Caco-2 (cell line): Measurements from ENCODE around the gene CCDC60. TPM values are rescaled to one million over a fixed set of nuclear protein-coding genes. Genes with fewer than 3 reads are reported as not detected.

Experiments used
- BruUV-seq: library from RNA; stranded (reverse); fragments of 400-500 nt; replicated peaks from 2 replicates; lab custom pipeline; 2021; lab: Mats Ljungman, UMichigan
- CTCF ChIA-PET: fragments of 300-600 bp; sonication (Branson Sonifier 250); formaldehyde crosslinking; loops from one replicate; lab custom pipeline; 2022; ENCODE audit warnings: antibody characterized with exemption; lab: Charles Lee
- POLR2A ChIA-PET: fragments of 300-600 bp; sonication (Branson Sonifier 250); formaldehyde crosslinking; loops from one replicate; lab custom pipeline; 2022; ENCODE audit warnings: antibody characterized with exemption; lab: Charles Lee
- DNase-seq, 2 experiments: peaks; one replicate each; pipeline versions ENCODE4 v3.0.0 to v3.0.0-alpha.2; 2020 to 2022
- H3K27me3 ChIP-seq: replicated peaks from 2 replicates; pipeline ENCODE4 v1.6.0; 2011; ENCODE audit warnings: low read length; ENCODE audit not compliant: control insufficient read depth, insufficient read depth
- H3K36me3 ChIP-seq: 2 replicates; pipeline ENCODE4 v1.5.1; 2011; ENCODE audit warnings: low read length; ENCODE audit not compliant: control insufficient read depth, insufficient read depth
- H3K4me1 ChIP-seq: fragments of 250-450 bp; sonication (Bioruptor Pico); 2 replicates; pipeline ENCODE4 v1.5.1; 2020; ENCODE audit warnings: mild to moderate bottlenecking
- H3K4me3 ChIP-seq: 2 replicates; pipeline ENCODE4 v1.5.1; 2011; ENCODE audit warnings: low read depth, mild to moderate bottlenecking, control low read depth, low read length
- H3K9me3 ChIP-seq: fragments of 250-450 bp; sonication (Bioruptor Pico); 2 replicates; pipeline ENCODE4 v1.5.1; 2020; ENCODE audit warnings: mild to moderate bottlenecking, moderate library complexity
- H3K27ac Mint-ChIP-seq: one replicate; pipeline ENCODE4 v1.8.0; 2022; ENCODE audit warnings: mixed read lengths; ENCODE audit not compliant: unreplicated experiment
- H3K27me3 Mint-ChIP-seq: one replicate; pipeline ENCODE4 v1.8.0; 2022; ENCODE audit warnings: mixed read lengths; ENCODE audit not compliant: insufficient read depth, unreplicated experiment
- H3K36me3 Mint-ChIP-seq: one replicate; pipeline ENCODE4 v1.8.0; 2022; ENCODE audit warnings: mild to moderate bottlenecking, mixed read lengths; ENCODE audit not compliant: insufficient read depth, unreplicated experiment
- H3K4me1 Mint-ChIP-seq: one replicate; pipeline ENCODE4 v1.8.0; 2022; ENCODE audit warnings: low read depth, mixed read lengths; ENCODE audit not compliant: unreplicated experiment
- H3K4me3 Mint-ChIP-seq: one replicate; pipeline ENCODE4 v1.8.0; 2022; ENCODE audit warnings: mild to moderate bottlenecking, moderate library complexity, mixed read lengths; ENCODE audit not compliant: unreplicated experiment
- H3K9me3 Mint-ChIP-seq: one replicate; pipeline ENCODE4 v1.8.0; 2022; ENCODE audit warnings: mixed read lengths; ENCODE audit not compliant: unreplicated experiment
- intact Hi-C: fragments of 100-400 bp; cut with micrococcal nuclease; formaldehyde crosslinking; loops from one replicate; pipeline ENCODE4 v1.10.0; 2022; ENCODE audit not compliant: unreplicated experiment
- total RNA-seq: library from RNA; stranded (reverse); gene quantifications from 2 replicates; pipeline ENCODE4 v1.2.3, GENCODE V29; 2022
- TF ChIP-seq, protein P1 (sequence below), 2 experiments: fragments of 200-600 bp in 1 of 2; IDR thresholded peaks; 1 replicate in 1 of 2; 2 replicates in 1 of 2; pipeline versions ENCODE4 v1.5.1 to v1.8.0; 2011 to 2022; ENCODE audit warnings: antibody characterized with exemption in 1 of 2, control low read depth in 1 of 2, inconsistent platforms in 1 of 2, low read depth in 1 of 2, low read length in 1 of 2, mild to moderate bottlenecking in 1 of 2, moderate library complexity in 1 of 2; ENCODE audit not compliant: insufficient read depth in 1 of 2, severe bottlenecking in 1 of 2, unreplicated experiment in 1 of 2

Gene CCDC60
- total RNA-seq, 1 experiment from 2014 or later = not detected

DNA sequence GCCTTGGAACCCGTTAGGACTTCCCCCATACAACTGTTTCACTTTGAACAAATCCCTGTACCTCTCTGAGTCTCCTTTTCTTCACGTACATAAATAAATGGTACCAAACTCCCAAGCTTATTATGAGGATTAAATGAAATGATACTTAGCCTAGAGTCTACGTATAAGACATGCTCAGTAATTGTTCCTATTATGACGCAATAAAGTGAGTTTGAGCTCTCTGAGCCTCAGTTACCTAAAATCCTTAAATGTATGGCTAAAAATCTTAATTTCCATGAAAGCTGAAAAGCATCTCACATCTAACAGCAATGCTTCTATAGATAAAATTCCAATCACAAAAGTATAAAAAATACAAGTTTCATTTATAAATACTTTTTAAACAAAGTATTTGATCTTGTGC, 141.1 kb downstream of the CCDC60 start:
- BruUV-seq = no TSS peak
- no peak overlapping the region for H3K4me3 ChIP-seq
- no peaks in the 10 kb centered on the region for H3K4me1 Mint-ChIP-seq
- ChIA-PET POLR2A (no interaction called here), CTCF (no interaction called here)
- H3K27me3 ChIP-seq = no peaks in the 10 kb centered on the region
- intact Hi-C loops = no loop called here
- no peaks in the 10 kb centered on the region for H3K36me3 ChIP-seq
- no peaks in the 10 kb centered on the region for H3K36me3 Mint-ChIP-seq
- no peak overlapping the region for H3K4me3 Mint-ChIP-seq
- peaks cover 17% of the 10 kb centered on the region for H3K27me3 Mint-ChIP-seq
- no peaks in the 10 kb centered on the region for H3K4me1 ChIP-seq
- peaks cover 20% of the 10 kb centered on the region for H3K9me3 Mint-ChIP-seq
- TF ChIP-seq, protein P1, sequence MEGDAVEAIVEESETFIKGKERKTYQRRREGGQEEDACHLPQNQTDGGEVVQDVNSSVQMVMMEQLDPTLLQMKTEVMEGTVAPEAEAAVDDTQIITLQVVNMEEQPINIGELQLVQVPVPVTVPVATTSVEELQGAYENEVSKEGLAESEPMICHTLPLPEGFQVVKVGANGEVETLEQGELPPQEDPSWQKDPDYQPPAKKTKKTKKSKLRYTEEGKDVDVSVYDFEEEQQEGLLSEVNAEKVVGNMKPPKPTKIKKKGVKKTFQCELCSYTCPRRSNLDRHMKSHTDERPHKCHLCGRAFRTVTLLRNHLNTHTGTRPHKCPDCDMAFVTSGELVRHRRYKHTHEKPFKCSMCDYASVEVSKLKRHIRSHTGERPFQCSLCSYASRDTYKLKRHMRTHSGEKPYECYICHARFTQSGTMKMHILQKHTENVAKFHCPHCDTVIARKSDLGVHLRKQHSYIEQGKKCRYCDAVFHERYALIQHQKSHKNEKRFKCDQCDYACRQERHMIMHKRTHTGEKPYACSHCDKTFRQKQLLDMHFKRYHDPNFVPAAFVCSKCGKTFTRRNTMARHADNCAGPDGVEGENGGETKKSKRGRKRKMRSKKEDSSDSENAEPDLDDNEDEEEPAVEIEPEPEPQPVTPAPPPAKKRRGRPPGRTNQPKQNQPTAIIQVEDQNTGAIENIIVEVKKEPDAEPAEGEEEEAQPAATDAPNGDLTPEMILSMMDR (IDR thresholded peaks at IDR 0.05; ENCODE audit: insufficient read depth in 1 of 2, low read depth in 1 of 2, low read length in 1 of 2, severe bottlenecking in 1 of 2, unreplicated experiment in 1 of 2) = no peak
- no peaks in the 10 kb centered on the region for H3K9me3 ChIP-seq
- no peak overlapping the region for H3K27ac Mint-ChIP-seq
- no peak for DNase-seq

DNA sequence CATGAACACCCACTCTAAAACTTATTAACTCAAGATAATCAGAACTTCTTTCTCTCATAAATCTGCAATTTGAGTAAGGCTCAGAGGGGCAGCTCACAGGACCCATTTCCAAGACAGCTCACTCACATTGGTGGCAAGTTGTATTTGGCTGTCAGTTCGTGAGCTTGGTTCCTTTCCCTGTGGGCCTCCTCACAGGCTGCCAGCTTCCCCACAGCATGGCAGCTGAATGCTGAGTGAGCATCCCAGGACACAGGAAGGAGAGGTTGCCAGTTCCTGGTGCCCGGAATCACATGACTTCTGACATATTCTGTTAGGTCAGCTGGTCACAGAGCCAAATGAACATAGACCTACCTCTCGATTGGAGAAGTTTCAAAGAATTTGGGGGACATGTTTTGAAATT, 142.4 kb downstream of the CCDC60 start:
- no TSS peak for BruUV-seq
- no peaks in the 10 kb centered on the region for H3K36me3 Mint-ChIP-seq
- H3K9me3 Mint-ChIP-seq = peaks cover 20% of the 10 kb centered on the region
- Histone ChIP-seq H3K27me3 (no peaks in the 10 kb centered on the region), H3K36me3 (no peaks in the 10 kb centered on the region), H3K4me3 (no peak overlapping the region), H3K4me1 (no peaks in the 10 kb centered on the region), H3K9me3 (no peaks in the 10 kb centered on the region)
- H3K4me1 Mint-ChIP-seq = no peaks in the 10 kb centered on the region
- POLR2A ChIA-PET = no interaction called here
- TF ChIP-seq, protein P1 (IDR thresholded peaks at IDR 0.05; ENCODE audit: insufficient read depth in 1 of 2, low read depth in 1 of 2, low read length in 1 of 2, severe bottlenecking in 1 of 2, unreplicated experiment in 1 of 2) = no peak
- CTCF ChIA-PET = interaction anchor here (0.6 kb wide), 1 partner anchor 440 kb away, joined by 3 read pairs; no protein-coding TSS in a partner anchor
- peaks cover 13% of the 10 kb centered on the region for H3K27me3 Mint-ChIP-seq
- H3K27ac Mint-ChIP-seq = no peak overlapping the region
- intact Hi-C loops = no loop called here
- H3K4me3 Mint-ChIP-seq = no peak overlapping the region
- no peak for DNase-seq

DNA sequence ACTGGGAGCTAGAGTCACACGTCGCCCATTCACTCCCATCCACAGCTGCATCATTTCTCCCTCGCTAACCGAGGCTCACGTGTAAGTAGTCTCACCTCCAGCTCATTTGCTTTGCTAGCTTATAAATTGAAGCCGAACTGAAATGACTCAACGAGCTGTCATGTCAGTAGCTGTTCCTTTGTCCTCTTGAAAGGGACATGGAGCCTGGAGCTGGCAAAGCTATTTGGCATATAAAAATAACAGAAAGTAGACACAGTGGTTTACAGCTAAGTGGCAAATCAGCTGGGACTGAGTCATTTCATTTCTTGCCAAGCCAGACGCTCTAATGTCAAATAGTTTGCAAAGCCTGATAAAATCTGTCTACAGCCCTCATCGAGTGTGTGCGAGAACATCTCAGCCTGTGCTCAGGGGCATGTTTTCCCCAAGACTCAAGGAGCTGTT, 144.6 kb downstream of the CCDC60 start:
- ChIA-PET CTCF (no interaction called here), POLR2A (no interaction called here)
- TF ChIP-seq, protein P1 (IDR thresholded peaks at IDR 0.05; ENCODE audit: insufficient read depth in 1 of 2, low read depth in 1 of 2, low read length in 1 of 2, severe bottlenecking in 1 of 2, unreplicated experiment in 1 of 2) = no peak
- Histone ChIP-seq H3K36me3 (no peaks in the 10 kb centered on the region), H3K9me3 (no peaks in the 10 kb centered on the region), H3K4me1 (no peaks in the 10 kb centered on the region), H3K27me3 (no peaks in the 10 kb centered on the region), H3K4me3 (no peak overlapping the region)
- no peak for DNase-seq
- Mint-ChIP-seq H3K9me3 (peaks cover 20% of the 10 kb centered on the region), H3K27me3 (peaks cover 13% of the 10 kb centered on the region), H3K4me1 (no peaks in the 10 kb centered on the region), H3K4me3 (no peak overlapping the region), H3K36me3 (no peaks in the 10 kb centered on the region), H3K27ac (no peak overlapping the region)
- BruUV-seq = no TSS peak
- intact Hi-C loops = no loop called here
